ENCODE data around the gene ADGRB3.
"Not testable (repeated sequence)": the region's sequence is repeated elsewhere in the genome, so short reads cannot be mapped to it uniquely, and the experiment has no call there.

Gene ADGRB3

DNA sequence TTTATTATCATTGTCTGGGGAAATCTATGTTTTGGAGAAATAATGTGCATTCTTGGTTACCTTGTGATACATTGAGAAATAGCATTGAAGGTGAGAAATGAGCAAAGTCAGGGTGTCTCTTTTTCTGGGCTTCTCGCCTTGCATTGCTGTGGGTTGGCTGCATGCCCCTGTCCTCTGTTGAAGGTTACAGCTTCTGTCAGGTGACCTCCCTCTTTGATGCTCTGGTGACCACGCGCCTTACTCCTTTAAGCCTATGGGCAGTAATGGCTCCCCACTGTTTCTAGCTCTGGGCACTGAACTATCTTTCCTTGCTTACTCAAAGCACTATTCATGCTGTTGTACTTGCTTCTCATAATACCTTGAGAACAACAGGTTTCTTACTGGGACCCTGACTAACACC, 14.6 kb downstream of the ADGRB3 start:
- DNase-seq (ENCODE audit: low spot score): no peak

DNA sequence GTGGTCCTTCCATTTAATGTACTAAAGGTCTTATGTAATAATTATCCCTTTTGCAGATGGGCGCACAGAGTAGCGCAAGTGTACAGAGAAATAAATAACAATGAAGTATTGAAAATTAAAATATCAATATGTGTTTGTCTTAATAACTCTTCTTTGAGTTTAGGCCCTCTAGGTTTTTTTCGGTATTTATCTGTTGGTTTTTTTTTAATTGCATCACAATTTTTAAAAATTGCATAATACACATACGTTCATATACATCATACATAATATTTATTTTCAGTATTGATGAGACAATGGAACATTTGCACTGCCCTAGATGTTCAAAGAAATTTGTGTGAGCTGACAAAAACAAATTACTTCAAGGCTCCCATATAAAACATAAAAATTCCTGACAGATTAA, 15.1 kb downstream of the ADGRB3 start:
- DNase-seq (ENCODE audit: low spot score): no peak

DNA sequence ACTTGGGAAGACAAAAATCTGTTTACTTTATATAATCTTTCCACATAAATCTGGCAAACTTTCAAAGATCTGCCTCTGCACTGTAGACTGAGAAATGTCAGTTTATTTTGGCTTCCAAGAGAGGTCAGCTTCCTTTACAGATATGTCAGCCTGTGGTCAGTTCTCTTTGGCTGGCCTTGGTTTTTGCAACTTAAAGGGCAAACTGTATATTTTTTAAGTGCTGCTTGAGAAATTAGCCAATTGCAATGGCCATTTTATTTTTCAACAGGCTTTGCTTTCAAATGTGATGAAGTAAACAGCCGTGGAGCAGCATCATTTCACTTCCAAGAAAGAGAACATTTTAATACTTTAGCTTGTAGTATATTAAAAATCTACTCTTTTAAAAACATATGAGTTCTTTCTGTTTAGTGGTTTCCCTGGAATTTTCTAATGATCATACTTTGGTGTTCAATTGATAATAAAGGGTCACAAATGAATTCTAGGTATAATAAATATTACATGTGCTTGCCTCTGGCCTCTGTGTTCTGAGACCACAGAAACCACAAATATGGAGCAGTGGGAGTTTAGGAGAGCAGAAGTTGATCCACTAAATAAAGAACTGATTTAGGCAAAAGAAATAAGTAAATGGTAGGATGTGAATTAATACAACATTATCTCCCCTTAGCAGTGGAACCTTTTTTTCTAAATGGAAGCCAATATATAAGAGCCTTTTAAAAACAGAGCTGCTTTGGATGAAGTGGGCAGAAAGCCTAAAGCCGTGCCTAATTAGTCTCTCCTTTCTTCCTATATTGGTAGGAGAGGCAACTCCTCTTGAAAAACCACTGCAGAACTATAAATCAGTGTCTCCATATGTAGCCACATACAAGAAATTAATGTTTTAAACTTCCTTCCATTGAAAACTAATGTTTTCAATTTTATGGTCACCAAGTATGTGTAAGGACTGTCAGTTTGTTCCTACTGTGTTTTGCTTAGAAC, 16.2 kb downstream of the ADGRB3 start:
- DNase-seq (ENCODE audit: low spot score): no peak

DNA sequence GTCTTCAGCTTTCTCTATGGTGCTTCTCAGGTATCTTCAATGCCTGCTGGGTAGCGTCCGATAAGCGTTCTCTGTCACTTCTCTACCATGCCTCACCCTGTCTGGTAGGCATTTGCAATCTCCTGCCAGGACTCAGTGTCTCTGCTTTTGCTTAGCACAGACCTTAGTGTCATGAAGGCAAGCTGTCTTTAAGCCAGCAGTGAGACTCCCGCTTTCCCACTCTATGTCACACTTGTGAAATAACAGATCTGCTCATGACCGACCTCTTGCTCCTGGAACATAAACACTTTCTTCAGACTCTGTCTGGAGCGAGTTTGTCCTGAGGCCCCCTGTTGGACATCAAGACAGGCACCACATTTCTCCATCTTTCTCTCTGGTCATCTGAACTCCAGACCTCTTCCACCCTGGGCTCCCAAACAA, 17.0 kb downstream of the ADGRB3 start:
- no peak for DNase-seq (ENCODE audit: low spot score)

DNA sequence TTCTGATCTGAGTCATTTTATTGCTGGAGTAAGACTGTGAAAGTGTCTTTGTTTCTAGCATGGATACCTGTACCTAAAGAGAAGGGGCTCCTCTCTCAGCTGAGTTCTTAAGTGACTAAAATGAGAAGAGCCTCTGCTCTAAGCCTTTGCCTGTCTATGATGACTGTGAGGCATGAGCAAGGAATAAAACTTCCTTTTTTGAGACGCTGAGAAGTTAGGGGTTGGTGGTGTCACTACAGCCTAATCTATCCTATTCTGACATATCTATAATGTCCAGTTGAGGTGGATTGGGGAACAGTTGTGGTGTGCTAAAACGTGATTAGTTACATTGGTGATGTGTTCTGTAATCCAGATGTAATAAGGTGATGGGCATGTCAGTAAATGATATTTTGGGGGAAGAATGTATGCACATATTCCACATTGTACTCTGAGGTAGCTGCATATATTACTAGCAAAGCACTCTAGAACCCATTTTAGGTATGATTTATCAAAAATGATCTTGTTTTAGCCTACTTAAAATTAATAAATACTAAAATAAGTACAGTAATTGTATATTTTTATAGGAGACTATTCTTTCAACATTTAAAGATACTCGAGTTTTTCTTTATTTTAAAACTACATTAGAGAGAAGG, 18.1 kb downstream of the ADGRB3 start:
- DNase-seq (ENCODE audit: low spot score): no peak

DNA sequence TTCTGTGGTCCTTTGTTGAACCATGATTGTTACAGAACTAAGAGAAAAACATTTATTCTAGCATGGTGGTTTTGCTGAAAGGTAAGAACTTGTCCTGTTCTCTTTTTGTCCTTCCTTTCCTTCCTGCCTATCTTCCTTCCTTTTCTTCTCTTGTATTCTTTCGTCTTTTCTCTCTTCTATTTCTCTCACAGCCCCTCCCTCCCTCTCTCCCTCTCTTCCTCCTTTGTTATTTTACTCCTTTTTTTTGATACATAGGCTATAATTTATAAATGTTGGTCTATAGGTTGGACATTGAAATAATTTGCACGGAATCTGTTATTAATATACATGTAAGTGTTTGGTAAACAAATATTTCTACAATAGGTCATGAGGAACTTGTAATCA, 18.6 kb downstream of the ADGRB3 start:
- no peak for DNase-seq (ENCODE audit: low spot score)

DNA sequence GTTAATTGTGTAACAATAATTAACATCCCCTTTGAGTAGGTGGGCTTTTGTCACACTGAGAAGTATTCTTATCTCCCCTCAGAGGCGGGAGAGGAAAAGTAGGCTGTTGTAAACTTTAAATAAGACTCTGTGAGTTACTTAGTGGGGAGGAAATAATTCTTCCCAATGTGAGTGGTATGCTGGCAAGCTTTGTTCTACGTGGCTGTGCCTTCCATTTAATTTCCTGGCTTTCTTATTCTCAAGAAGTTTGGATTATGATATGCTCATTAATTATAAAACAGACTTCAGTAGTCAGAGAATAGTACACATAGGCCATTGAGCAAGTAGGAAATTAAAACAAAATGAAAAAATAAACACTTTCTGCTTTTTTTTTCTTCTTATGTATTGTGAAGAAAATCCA, 19.1 kb downstream of the ADGRB3 start:
- no peak for DNase-seq (ENCODE audit: low spot score)

DNA sequence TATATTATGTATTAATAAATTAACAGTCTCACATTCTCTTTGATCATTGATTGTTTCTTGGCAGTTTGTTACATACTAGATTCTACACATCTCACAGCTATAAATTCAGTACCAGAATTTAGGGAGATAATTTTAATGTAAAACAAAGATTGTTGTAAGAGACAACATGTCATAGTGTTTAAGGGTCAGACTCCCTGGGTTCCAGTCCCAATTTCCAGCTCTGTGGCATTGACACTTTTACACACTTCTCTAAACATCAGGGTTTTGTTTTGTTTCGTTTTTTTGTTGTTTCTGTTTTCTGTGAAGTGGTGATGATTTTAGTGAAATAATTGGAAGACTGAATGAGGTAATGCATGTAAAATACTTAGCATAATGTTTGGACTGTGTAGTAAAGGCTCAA, 19.9 kb downstream of the ADGRB3 start:
- no peak for DNase-seq (ENCODE audit: low spot score)

DNA sequence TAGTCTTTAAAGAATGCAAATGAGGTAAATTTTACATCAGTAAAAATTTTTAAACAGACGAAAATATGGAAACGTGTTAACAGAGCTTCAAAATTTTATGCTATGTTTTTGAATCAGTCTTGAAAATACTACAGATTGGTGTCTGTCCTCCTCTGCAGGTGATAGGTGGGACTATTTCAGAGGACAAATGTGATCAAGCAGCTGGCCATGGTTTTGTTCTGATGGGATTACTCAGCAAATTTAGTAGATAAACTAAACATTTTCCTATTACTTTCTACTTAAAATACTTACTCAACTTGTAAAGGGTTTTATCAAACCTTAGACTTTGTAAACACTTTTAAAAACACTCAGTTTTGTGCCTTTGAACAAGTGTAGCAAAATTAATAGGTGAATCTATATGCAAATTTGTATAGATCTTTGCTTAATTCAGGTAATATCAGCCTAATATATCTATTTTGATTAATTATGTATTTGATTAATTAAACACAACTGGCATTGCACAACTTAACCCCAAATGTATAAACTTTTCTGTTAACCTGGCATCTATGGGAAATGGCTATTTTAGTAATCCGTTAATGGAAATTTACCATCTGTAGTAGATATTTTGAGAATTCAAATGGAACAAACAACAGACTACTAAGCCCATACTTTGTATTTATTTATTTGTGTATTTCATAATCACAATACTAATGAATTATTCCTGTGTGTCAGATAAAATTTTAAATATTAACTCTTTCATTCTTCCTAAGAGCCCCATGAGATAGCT, 22.5 kb downstream of the ADGRB3 start:
- no peak for DNase-seq (ENCODE audit: low spot score)

DNA sequence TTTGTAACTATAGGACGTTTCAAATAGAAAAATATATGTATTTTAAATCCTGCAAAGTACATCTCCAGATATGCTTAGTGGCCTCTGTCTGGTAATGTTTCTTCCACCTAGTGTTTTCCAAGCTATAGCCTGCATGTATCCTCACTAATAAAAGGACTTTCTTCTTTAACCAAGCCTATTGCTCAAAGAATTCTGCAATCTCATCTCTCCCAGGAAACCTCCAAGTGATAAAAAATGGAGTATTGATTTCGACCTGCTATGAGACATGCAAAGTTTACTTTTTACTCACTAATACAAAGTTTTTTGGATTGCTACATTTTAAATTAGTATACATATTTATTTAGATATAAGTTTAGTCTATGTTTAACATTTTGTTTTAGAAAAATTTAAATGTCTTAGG, 23.3 kb downstream of the ADGRB3 start:
- DNase-seq (ENCODE audit: low spot score): no peak

DNA sequence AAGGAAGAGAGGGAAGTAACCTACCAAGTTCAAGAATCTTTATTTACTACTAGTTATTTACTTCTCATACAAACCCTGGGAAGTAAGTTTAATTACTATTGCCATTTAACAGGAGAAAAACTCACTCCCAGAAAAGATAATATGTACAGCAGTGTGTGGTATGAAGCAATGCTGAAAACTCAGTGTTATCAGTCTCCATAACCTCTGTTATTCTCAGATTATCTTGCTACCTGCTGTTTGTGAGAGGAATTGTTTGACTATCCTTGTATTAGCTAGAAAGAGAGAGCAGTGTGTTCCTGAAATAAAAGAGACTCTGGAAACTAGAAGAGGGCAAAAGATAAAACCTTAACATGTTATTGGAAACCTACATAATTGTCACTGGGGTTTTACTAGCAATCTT, 38.2 kb downstream of the ADGRB3 start:
- no peak for DNase-seq (ENCODE audit: low spot score)

DNA sequence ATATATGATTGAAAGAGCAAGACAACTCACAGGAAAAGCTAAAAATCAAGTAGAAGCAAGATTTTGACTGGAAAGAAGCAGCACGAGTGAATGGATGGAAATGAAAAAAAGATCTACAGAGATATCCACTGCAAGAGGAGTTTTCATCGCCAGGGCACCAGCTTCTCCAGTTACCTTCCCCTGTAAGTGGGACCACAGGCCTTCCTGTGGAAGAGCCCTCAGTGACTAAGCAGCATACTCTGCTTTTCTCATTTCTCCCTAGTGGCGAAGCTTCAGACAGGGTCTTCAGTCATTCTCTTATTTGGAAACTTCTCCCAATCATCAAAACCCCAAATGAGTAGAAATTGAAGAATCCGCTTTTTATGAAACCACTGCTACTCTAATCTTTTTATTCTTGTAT, 40.5 kb downstream of the ADGRB3 start:
- DNase-seq (ENCODE audit: low spot score): no peak

DNA sequence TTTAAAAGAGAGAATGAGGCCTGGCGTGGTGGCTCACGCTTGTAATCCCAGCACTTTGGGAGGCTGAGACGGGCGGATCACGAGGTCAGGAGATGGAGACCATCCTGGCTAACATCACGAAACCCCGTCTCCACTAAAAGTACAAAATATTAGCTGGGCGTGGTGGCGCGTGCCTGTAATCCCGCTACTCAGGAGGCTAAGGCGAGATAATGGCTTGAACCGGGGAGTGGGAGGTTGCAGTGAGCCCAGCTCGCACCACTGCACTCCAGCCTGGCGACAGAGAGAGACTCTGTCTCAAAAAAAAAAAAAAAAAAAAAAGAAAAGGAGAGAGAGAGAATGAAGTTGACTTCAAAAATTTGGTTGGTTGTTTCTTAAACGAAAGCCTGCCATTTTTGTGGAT, 41.0 kb downstream of the ADGRB3 start:
- DNase-seq (ENCODE audit: low spot score): not testable (repeated sequence)

DNA sequence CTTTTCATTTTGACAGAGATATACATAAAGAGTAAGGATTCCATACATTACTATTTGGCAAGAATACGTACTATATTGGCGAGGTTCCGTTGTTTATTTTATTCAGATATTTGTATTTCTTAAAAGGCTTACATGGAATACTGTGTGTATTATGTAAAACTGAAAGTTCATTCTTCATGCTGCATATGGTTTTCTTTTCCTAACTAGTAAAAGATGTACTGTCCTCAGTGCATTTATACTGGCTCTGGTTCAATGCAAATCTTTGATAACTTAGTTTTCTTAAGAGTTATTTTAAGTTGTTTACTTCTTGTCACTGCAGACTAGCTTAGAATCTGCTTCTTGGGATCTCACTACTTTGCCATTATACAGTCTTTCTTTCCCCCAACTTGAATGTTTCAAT, 42.0 kb downstream of the ADGRB3 start:
- no peak for DNase-seq (ENCODE audit: low spot score)

DNA sequence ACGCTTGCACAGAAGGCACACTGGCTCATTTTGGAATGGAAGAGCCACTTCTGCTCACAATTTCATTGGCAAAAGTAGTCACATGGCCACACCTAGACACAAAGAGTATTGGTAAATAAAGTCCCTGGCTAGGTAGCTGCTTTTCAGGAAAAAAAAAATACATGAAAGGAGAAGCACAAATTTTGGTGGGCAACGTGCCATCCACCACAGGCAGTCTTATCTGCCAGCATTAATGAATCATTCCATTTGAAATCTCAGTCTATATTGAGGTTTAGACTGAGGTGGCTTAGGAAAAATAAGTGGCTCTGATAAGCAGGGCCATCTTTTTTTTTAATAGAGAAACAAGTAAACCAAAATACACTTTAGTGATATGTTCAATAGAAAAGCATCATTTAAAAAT, 44.3 kb downstream of the ADGRB3 start:
- no peak for DNase-seq (ENCODE audit: low spot score)

DNA sequence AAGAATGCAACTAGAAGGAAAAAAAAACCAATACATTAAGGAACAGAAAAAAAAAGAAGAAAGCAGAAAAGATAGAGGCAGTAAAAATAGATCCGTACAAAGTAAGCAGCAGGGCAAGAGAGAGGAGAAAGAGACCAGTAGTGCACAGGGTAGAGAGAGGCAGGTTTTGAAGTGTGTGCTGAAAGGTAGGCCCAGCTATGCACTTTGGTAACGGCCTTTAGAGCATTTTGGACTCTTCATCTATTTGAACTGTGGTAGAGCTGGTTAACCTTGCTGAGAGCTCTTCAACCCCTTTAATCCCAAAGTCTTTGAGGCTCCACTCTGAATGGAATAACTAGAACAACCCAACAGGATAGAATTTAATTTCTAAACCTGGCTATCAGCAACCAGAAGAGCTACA, 45.2 kb downstream of the ADGRB3 start:
- no peak for DNase-seq (ENCODE audit: low spot score)

DNA sequence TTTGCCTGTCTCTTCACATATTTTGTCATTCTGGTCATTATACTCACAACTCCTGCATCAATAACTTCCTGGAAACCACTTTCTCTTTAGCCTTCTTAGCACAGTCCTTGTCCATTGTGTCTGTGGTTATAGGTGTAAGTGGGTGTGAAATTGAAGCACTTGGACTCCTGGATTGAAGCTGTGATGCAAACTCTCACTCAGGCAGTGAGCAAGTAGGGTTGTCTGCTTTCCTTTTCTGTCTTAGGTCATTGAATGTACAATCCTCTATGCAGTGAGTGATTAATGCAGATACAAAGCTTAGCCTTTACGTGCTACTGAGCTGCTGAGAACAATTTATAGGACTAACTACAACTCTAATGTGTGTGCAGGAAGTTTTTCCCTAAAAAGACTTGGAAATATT, 54.8 kb downstream of the ADGRB3 start:
- no peak for DNase-seq (ENCODE audit: low spot score)

DNA sequence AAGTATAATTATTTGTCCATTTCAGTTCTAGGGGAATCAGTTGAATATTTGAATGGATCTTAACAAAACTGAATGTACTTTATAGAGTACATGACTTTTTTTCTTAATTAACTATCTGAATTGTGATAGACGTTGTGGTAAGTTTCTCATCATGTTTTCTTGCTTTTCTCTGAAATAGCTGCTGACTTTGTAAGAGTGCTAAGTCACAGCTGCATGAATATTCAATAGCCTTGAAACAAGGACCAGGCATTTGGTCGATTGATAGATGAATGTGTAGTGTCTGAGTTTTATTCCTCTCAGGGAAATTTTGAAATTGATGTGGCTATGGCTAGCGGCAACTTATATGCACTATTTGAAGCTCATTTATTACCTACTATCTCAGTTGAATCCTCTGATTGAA, 56.0 kb downstream of the ADGRB3 start:
- DNase-seq (ENCODE audit: low spot score): no peak

DNA sequence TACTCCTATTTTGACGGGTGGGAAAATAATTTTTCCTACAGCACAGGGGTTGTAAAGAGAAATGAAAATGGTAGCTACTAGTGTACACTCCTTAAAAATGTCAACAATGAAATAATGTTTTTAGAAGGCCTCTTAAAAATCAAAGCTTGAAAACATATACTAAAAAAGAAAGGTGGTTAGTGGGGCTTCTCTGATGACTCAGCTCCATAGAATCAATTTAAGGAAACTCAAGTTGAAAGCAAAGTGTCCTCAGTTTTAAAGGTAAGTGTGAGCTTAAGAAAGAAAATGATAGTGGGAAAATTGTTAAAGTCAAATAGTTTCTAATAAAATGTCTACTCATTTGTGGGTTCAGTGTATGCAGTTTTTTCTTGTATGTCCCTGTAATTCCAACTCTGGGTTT, 58.2 kb downstream of the ADGRB3 start:
- DNase-seq (ENCODE audit: low spot score): no peak

DNA sequence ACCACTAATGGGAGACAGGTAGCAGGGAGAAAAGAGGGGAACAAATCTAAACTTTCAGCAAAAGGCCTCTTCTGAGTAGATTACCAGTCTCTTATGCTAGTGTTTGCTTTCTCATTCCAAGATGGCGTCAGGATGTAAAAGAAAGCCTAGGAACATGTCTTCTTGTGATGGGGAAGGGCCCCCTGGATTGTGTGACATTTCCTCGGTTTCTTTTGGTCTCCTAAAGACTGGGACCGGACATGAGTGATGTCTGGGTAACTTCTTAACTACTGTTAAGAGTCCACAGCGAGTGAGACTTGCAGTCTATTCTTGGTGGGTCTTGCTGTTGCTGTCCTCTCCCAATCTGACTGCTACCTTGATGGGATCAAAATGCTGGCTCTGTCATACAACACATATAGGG, 60.3 kb downstream of the ADGRB3 start:
- no peak for DNase-seq (ENCODE audit: low spot score)

DNA sequence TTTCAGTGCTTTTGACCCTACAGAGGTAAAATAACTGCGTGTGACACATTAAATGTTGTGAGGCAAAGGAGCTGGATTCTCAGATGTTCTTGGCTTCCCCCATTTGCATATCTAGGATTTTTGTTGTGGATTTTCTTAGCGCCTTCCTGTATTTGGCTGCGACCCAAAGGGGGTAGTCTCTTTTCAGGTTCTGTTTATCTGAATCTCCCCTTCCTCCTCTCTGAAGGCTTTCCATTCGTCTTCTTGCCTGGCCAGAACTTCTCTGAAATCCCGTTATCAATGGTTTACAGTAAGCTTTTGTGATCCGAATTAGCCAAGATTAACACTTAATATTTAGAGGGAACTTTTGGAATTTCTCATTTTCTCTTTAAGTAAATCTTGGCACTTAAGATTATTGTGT, 60.8 kb downstream of the ADGRB3 start:
- no peak for DNase-seq (ENCODE audit: low spot score)

DNA sequence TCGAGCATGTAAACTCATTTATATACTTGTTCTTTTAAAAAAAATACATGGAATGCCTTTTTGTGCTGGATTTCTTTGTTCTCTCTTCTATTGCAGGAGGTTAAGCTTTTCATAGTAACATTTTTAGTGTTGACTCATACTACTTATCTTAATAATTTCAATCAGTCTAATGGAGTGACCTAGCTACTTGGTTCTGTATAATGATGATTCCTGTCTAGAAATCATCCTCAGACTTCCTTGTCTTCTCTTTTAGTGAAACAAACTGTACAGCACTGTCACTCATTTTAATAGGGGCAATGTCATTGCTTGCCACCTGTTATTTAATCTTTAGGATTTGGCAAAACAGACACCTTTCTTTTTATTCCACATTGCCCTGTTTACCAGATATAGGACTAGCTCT, 62.3 kb downstream of the ADGRB3 start:
- DNase-seq (ENCODE audit: low spot score): no peak

DNA sequence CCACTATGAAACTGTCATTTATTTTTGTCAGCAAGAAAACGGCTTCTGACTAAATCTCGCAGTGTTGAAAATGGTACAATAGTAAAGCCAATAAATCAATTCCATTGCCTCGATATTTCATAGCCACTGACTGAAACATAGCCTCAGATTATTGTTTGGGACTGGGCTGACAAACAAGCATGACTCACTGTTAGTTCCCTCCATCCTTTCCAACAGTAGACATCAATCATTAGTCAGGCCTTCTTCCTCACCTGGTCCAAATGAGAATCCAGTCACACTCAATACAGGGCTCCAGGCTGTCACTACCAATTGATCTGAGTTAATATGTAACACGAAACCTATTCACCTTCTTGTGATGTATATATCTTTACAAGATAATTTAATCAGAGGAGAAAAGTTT, 66.1 kb downstream of the ADGRB3 start:
- DNase-seq (ENCODE audit: low spot score): no peak

Data from germinal center (tissue), 1 donor.